AG09309 (cell line): ENCODE data around the gene PPME1.

ENCODE experiments used
- DNase-seq: peaks from one replicate; pipeline ENCODE4 v3.0.0-alpha.2; 2010; ENCODE audit warnings: low read depth
- H3K4me3 ChIP-seq: 2 replicates; pipeline ENCODE4 v1.5.1; 2011; ENCODE audit warnings: mild to moderate bottlenecking, low read depth, low read length, moderate library complexity; ENCODE audit not compliant: control insufficient read depth
- CTCF ChIP-seq: IDR thresholded peaks from 2 replicates; pipeline ENCODE4 v1.5.1; 2011; ENCODE audit warnings: mild to moderate bottlenecking, low read depth, low read length, inconsistent platforms; ENCODE audit not compliant: insufficient read depth, control insufficient read depth; ENCODE audit errors: missing control alignments

The PPME1 gene

GRCh38 chr11:74283580-74284180 is 112.6 kb downstream of the PPME1 start:
- DNase-seq: no peak
- no peak overlapping the region for H3K4me3 ChIP-seq
- TF ChIP-seq CTCF: no peak

- DNase-seq: no peak
- no peak for TF ChIP-seq CTCF
- no peak overlapping the region for H3K4me3 ChIP-seq
These were observed 113.4 kb downstream of the PPME1 start for GRCh38 chr11:74284466-74284865.

GRCh38 chr11:74288161-74288560 is 117.1 kb downstream of the PPME1 start:
- no peak overlapping the region for H3K4me3 ChIP-seq
- TF ChIP-seq CTCF: no peak
- peak; percentile 94 for DNase-seq

- DNase-seq: no peak
- no peak overlapping the region for H3K4me3 ChIP-seq
- TF ChIP-seq CTCF: no peak
These were observed 117.8 kb downstream of the PPME1 start for GRCh38 chr11:74288911-74289310.

GRCh38 chr11:74297484-74297883 is 126.4 kb downstream of the PPME1 start:
- DNase-seq: no peak
- TF ChIP-seq CTCF: no peak
- no peak overlapping the region for H3K4me3 ChIP-seq

GRCh38 chr11:74299015-74299414 is 127.9 kb downstream of the PPME1 start:
- H3K4me3 ChIP-seq: no peak overlapping the region
- no peak for DNase-seq
- no peak for TF ChIP-seq CTCF
